H9 (cell line): ENCODE data around the gene BACH2. TPM values are rescaled to one million over a fixed set of nuclear protein-coding genes. Genes with fewer than 3 reads are reported as not detected.

Experiments
- DNase-seq: peaks from one replicate; pipeline ENCODE4 v3.0.0-alpha.2; 2017
- H2AFZ ChIP-seq: one replicate; pipeline ENCODE4 v1.6.1; 2013; ENCODE audit warnings: mild to moderate bottlenecking, low read length, control low read depth, moderate library complexity
- H2AK5ac ChIP-seq: 2 replicates; pipeline ENCODE4 v1.6.1; 2013; ENCODE audit warnings: low read length, control low read depth, mixed read lengths; ENCODE audit not compliant: insufficient read length
- H2BK120ac ChIP-seq: one replicate; pipeline ENCODE4 v1.6.1; 2013; ENCODE audit warnings: low read depth, mild to moderate bottlenecking, low read length, control low read depth, inconsistent platforms; ENCODE audit not compliant: poor library complexity, severe bottlenecking
- H2BK12ac ChIP-seq: 2 replicates; pipeline ENCODE4 v1.6.1; 2013; ENCODE audit warnings: low read length, control low read depth, mixed read lengths, low read depth; ENCODE audit not compliant: insufficient read length
- H2BK15ac ChIP-seq: 2 replicates; pipeline ENCODE4 v1.6.1; 2013; ENCODE audit warnings: low read depth, low read length, control low read depth
- H2BK20ac ChIP-seq: one replicate; pipeline ENCODE4 v1.6.1; 2013; ENCODE audit warnings: low read depth, mild to moderate bottlenecking, low read length, control low read depth, inconsistent platforms; ENCODE audit not compliant: poor library complexity, severe bottlenecking
- H2BK5ac ChIP-seq: 2 replicates; pipeline ENCODE4 v1.6.1; 2013; ENCODE audit warnings: low read length, control low read depth, mixed read lengths; ENCODE audit not compliant: insufficient read length
- H3K14ac ChIP-seq: 2 replicates; pipeline ENCODE4 v1.6.1; 2013; ENCODE audit warnings: low read length, control low read depth; ENCODE audit not compliant: insufficient read depth
- H3K18ac ChIP-seq: 2 replicates; pipeline ENCODE4 v1.6.1; 2013; ENCODE audit warnings: low read depth, mild to moderate bottlenecking, mixed read lengths, low read length, control low read depth; ENCODE audit not compliant: insufficient read length
- H3K23ac ChIP-seq: 2 replicates; pipeline ENCODE4 v1.6.1; 2013; ENCODE audit warnings: low read length, control low read depth, mixed read lengths, low read depth; ENCODE audit not compliant: insufficient read length
- H3K23me2 ChIP-seq: 2 replicates; pipeline ENCODE4 v1.6.1; 2013; ENCODE audit warnings: low read depth, mild to moderate bottlenecking, mixed read lengths, low read length, control low read depth; ENCODE audit not compliant: insufficient read length, poor library complexity, severe bottlenecking
- H3K27ac ChIP-seq: 2 replicates; pipeline ENCODE4 v1.5.1; 2013; ENCODE audit warnings: low read length, control low read depth, mixed read lengths, low read depth; ENCODE audit not compliant: insufficient read length
- H3K27me3 ChIP-seq: 2 replicates; pipeline ENCODE4 v1.6.1; 2013; ENCODE audit warnings: low read length, control low read depth, inconsistent platforms; ENCODE audit not compliant: insufficient read depth
- H3K4ac ChIP-seq: 2 replicates; pipeline ENCODE4 v1.6.1; 2013; ENCODE audit warnings: low read depth, mild to moderate bottlenecking, control low read depth, inconsistent platforms, low read length, moderate library complexity
- H3K4me1 ChIP-seq: 2 replicates; pipeline ENCODE4 v1.6.1; 2013; ENCODE audit warnings: low read length, control low read depth, inconsistent platforms; ENCODE audit not compliant: insufficient read depth
- H3K4me2 ChIP-seq: 2 replicates; pipeline ENCODE4 v1.6.1; 2013; ENCODE audit warnings: low read length, control low read depth, mixed read lengths; ENCODE audit not compliant: insufficient read length, insufficient read depth
- H3K56ac ChIP-seq: 2 replicates; pipeline ENCODE4 v1.6.1; 2013; ENCODE audit warnings: low read depth, mild to moderate bottlenecking, mixed read lengths, low read length, control low read depth; ENCODE audit not compliant: insufficient read length
- H3K79me1 ChIP-seq: 2 replicates; pipeline ENCODE4 v1.6.1; 2013; ENCODE audit warnings: low read depth, mild to moderate bottlenecking, moderate library complexity, low read length, control low read depth, inconsistent platforms; ENCODE audit not compliant: insufficient read depth, poor library complexity, severe bottlenecking
- H3K79me2 ChIP-seq: 2 replicates; pipeline ENCODE4 v1.6.1; 2013; ENCODE audit warnings: low read length, control low read depth, inconsistent platforms; ENCODE audit not compliant: insufficient read depth
- H3K9ac ChIP-seq: 2 replicates; pipeline ENCODE4 v1.6.1; 2013; ENCODE audit warnings: low read length, control low read depth, mixed read lengths; ENCODE audit not compliant: insufficient read length; ENCODE audit errors: extremely low read depth
- H3K9me3 ChIP-seq: one replicate; pipeline ENCODE4 v1.6.1; 2013; ENCODE audit warnings: low read depth, low read length, inconsistent platforms; ENCODE audit not compliant: control insufficient read depth
- H3T11ph ChIP-seq: one replicate; pipeline ENCODE4 v1.6.1; 2013; ENCODE audit warnings: mild to moderate bottlenecking, low read length, control low read depth, inconsistent platforms
- H4K20me1 ChIP-seq: one replicate; pipeline ENCODE4 v1.6.1; 2013; ENCODE audit not compliant: control insufficient read depth, insufficient read length, insufficient read depth
- H4K5ac ChIP-seq: 2 replicates; pipeline ENCODE4 v1.6.1; 2013; ENCODE audit warnings: low read depth, mild to moderate bottlenecking, mixed read lengths, low read length, control low read depth; ENCODE audit not compliant: insufficient read length
- H4K8ac ChIP-seq: replicated peaks from 2 replicates; pipeline ENCODE4 v1.6.1; 2013; ENCODE audit warnings: low read length, control low read depth, mixed read lengths, low read depth; ENCODE audit not compliant: insufficient read length
- H4K91ac ChIP-seq: 2 replicates; pipeline ENCODE4 v1.6.1; 2013; ENCODE audit warnings: low read depth, mild to moderate bottlenecking, moderate library complexity, mixed read lengths, low read length, control low read depth; ENCODE audit not compliant: insufficient read length
- H3K27ac Mint-ChIP-seq, 3 experiments: 2 replicates in 2 of 3; 3 replicates in 1 of 3; pipeline ENCODE4 v1.8.0; 2020 to 2021; ENCODE audit warnings: mixed read lengths in 3 of 3, mild to moderate bottlenecking in 1 of 3, moderate library complexity in 1 of 3
- H3K27me3 Mint-ChIP-seq: 2 replicates; pipeline ENCODE4 v1.8.0; 2021; ENCODE audit warnings: low read depth, mild to moderate bottlenecking, moderate library complexity, mixed read lengths
- H3K36me3 Mint-ChIP-seq, 3 experiments: 2 replicates in 2 of 3; 3 replicates in 1 of 3; pipeline ENCODE4 v1.8.0; 2020 to 2021; ENCODE audit warnings: low read depth in 3 of 3, mixed read lengths in 3 of 3; ENCODE audit not compliant: insufficient read depth in 1 of 3
- H3K4me1 Mint-ChIP-seq, 2 experiments: 2 replicates each; pipeline ENCODE4 v1.8.0; 2020; ENCODE audit warnings: mixed read lengths in 2 of 2
- H3K4me3 Mint-ChIP-seq, 2 experiments: 2 replicates in 1 of 2; 3 replicates in 1 of 2; pipeline ENCODE4 v1.8.0; 2020 to 2021; ENCODE audit warnings: mild to moderate bottlenecking in 2 of 2, mixed read lengths in 2 of 2, moderate library complexity in 1 of 2
- H3K9me3 Mint-ChIP-seq, 2 experiments: 2 replicates in 1 of 2; 3 replicates in 1 of 2; pipeline ENCODE4 v1.8.0; 2020; ENCODE audit warnings: mild to moderate bottlenecking in 2 of 2, mixed read lengths in 2 of 2, moderate library complexity in 1 of 2
- CTCF ChIP-seq: fragments of 200-600 bp; sonication (generic); conservative IDR thresholded peaks from 3 replicates; pipeline ENCODE4 v1.8.0; 2021; ENCODE audit warnings: antibody characterized with exemption, mild to moderate bottlenecking
- WGBS: extraction: QIAGEN DNeasy Blood & Tissue Kit; methylation state at CpG from one replicate; pipeline ENCODE4 v1.1.7; 2013; ENCODE audit warnings: missing lambda C conversion rate, low lambda C conversion rate, mixed read lengths; ENCODE audit not compliant: insufficient read length; ENCODE audit errors: extremely low coverage; 5-methylcytosine and 5-hydroxymethylcytosine counted together
- total RNA-seq: library from RNA; stranded (reverse); gene quantifications from 2 replicates; pipeline ENCODE4 v1.2.1, GENCODE V29; 2021

Gene BACH2
- total RNA-seq, 1 experiment from 2014 or later = 2.0 TPM

GRCh38 chr6:90266905-90267621 lies 29.6 kb downstream of the BACH2 start:
- Mint-ChIP-seq H3K27me3 (no peaks in the 10 kb centered on the region), H3K27ac (no peak overlapping the region; a peak in 1 of 7 replicates), H3K4me1 (peaks cover 5 to 9% of the 10 kb centered on the region in 2 experiments; a peak in 3 of 4 replicates), H3K4me3 (no peak overlapping the region), H3K9me3 (peaks cover 0 to 4% of the 10 kb centered on the region in 2 experiments; a peak in 1 of 5 replicates), H3K36me3 (peaks cover 0 to 14% (median 0%) of the 10 kb centered on the region in 3 experiments; a peak in 1 of 7 replicates)
- H3K18ac ChIP-seq = no peak overlapping the region
- no peak overlapping the region for H2AFZ ChIP-seq
- no peaks in the 10 kb centered on the region for H4K20me1 ChIP-seq
- H3K4ac ChIP-seq = no peak overlapping the region
- TF ChIP-seq CTCF = no peak
- no peaks in the 10 kb centered on the region for H3K79me2 ChIP-seq
- H3T11ph ChIP-seq = no peak overlapping the region
- no peak overlapping the region for H2BK120ac ChIP-seq
- no peak overlapping the region for H3K9ac ChIP-seq
- H3K27me3 ChIP-seq = no peaks in the 10 kb centered on the region
- no peak overlapping the region for H4K5ac ChIP-seq
- WGBS = 100% methylated on average over 1 of the region's 6 CpGs
- H3K9me3 ChIP-seq = no peaks in the 10 kb centered on the region
- no peak overlapping the region for H4K8ac ChIP-seq
- no peak overlapping the region for H4K91ac ChIP-seq
- no peak overlapping the region for H3K14ac ChIP-seq
- no peak overlapping the region for H3K56ac ChIP-seq
- no peak overlapping the region for H3K27ac ChIP-seq
- H3K4me1 ChIP-seq = no peaks in the 10 kb centered on the region
- H3K79me1 ChIP-seq = no peaks in the 10 kb centered on the region
- no peaks in the 10 kb centered on the region for H3K23me2 ChIP-seq
- H3K4me2 ChIP-seq = no peak overlapping the region
- H3K23ac ChIP-seq = no peak overlapping the region
- no peak overlapping the region for H2BK20ac ChIP-seq
- no peak overlapping the region for H2AK5ac ChIP-seq
- H2BK5ac ChIP-seq = no peak overlapping the region
- H2BK12ac ChIP-seq = no peak overlapping the region
- H2BK15ac ChIP-seq = no peak overlapping the region
- no peak for DNase-seq
